HFFc6 (cell line): ENCODE results near the gene RTN4RL2. TPM values are rescaled to one million over a fixed set of nuclear protein-coding genes. Genes with fewer than 3 reads are reported as not detected.

ENCODE experiments used
- DNase-seq: peaks from one replicate; pipeline ENCODE4 v3.0.0-alpha.2; 2018
- H3K27ac Mint-ChIP-seq: 2 replicates; pipeline ENCODE4 v1.8.0; 2020; ENCODE audit warnings: mild to moderate bottlenecking, mixed read lengths
- H3K27me3 Mint-ChIP-seq: 2 replicates; pipeline ENCODE4 v1.8.0; 2021; ENCODE audit warnings: mild to moderate bottlenecking, moderate library complexity, mixed read lengths; ENCODE audit not compliant: insufficient read depth
- H3K36me3 Mint-ChIP-seq: 2 replicates; pipeline ENCODE4 v1.8.0; 2021; ENCODE audit warnings: low read depth, mixed read lengths
- H3K4me1 Mint-ChIP-seq: 2 replicates; pipeline ENCODE4 v1.8.0; 2020; ENCODE audit warnings: low read depth, mixed read lengths
- H3K4me3 Mint-ChIP-seq: 2 replicates; pipeline ENCODE4 v1.8.0; 2020; ENCODE audit warnings: mild to moderate bottlenecking, moderate library complexity, mixed read lengths
- H3K9me3 Mint-ChIP-seq: 2 replicates; pipeline ENCODE4 v1.8.0; 2020; ENCODE audit warnings: mild to moderate bottlenecking, mixed read lengths
- total RNA-seq, 6 experiments: library from RNA; stranded (reverse); fragmentation: NEBNext Ultra II Directional; extraction: Animal tissue kit (Norgen Biotek cat#: 25700); gene quantifications; 2 replicates in 1 of 6; 3 replicates in 5 of 6; pipeline ENCODE4 v1.2.3, GENCODE V29; 2021
- TF ChIP-seq, protein P1 (sequence below): fragments of 200-600 bp; sonication (generic); IDR thresholded peaks from 2 replicates; pipeline ENCODE4 v1.5.0; 2021; ENCODE audit warnings: antibody characterized with exemption, mild to moderate bottlenecking

RTN4RL2 gene
- total RNA-seq, 6 experiments from 2014 or later, result 0.09 to 0.66 (median 0.35) TPM

DNA sequence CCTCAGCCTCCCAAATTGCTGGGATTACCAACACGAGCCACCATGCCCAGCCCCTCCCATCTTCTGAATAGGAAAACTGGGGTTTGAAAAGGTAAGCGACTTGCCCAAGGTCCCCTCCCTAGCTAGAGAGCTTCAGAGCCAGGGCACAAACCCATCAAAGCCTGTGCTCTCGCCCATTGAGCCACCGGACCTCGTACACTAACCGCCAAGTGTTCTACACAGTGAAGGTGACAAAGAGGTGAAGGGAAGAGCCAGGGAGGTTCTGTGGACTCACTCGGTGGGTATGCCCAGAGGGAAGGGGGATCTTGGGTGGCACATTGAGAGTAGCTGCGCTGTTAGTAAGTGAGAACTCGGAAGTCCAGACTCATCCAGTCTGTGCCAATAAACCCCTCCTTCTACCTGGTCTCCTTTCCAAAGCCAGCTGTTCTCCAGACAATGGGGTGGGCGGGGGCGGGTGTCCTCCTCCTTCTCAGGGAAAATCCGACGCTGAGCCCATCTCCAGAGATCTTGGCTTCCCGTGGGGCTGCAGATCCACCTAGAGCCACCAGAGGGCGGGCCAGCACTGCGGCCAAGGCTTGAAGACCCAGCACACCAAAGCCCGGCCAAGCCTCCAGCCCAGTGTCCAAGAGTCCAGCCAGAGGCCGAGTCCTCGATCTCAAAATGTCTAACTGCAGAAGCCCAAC is 3.2 kb upstream of the RTN4RL2 start:
- Mint-ChIP-seq H3K9me3 (no peaks in the 10 kb centered on the region), H3K27me3 (peaks cover 50% of the 10 kb centered on the region), H3K36me3 (no peaks in the 10 kb centered on the region), H3K4me1 (peaks cover 29% of the 10 kb centered on the region), H3K27ac (no peak overlapping the region), H3K4me3 (peak overlapping the region; percentile 69)
- TF ChIP-seq, protein P1, sequence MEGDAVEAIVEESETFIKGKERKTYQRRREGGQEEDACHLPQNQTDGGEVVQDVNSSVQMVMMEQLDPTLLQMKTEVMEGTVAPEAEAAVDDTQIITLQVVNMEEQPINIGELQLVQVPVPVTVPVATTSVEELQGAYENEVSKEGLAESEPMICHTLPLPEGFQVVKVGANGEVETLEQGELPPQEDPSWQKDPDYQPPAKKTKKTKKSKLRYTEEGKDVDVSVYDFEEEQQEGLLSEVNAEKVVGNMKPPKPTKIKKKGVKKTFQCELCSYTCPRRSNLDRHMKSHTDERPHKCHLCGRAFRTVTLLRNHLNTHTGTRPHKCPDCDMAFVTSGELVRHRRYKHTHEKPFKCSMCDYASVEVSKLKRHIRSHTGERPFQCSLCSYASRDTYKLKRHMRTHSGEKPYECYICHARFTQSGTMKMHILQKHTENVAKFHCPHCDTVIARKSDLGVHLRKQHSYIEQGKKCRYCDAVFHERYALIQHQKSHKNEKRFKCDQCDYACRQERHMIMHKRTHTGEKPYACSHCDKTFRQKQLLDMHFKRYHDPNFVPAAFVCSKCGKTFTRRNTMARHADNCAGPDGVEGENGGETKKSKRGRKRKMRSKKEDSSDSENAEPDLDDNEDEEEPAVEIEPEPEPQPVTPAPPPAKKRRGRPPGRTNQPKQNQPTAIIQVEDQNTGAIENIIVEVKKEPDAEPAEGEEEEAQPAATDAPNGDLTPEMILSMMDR, result peak; percentile 98
- DNase-seq, result peak; percentile 74

DNA sequence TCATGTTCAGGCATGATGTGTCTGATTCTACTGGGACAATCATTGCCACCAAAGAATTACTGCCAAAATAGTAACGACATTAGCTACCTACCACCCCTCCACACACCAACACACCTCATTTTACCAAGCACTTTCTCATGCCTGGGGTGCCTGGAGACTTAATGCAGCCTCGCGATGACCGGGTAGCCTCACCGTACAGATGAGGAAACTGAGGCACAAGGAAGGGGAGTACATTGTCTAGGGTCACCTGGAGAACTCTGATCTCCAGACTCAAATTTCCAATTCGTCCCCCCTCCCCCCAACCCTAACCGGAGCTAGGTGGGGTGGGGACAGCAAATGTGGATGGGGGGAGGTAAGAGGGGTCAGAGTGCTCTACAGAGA is 2.7 kb upstream of the RTN4RL2 start:
- DNase-seq, result no peak
- Mint-ChIP-seq H3K36me3 (no peaks in the 10 kb centered on the region), H3K9me3 (no peaks in the 10 kb centered on the region), H3K4me1 (peaks cover 29% of the 10 kb centered on the region), H3K4me3 (peak overlapping the region; percentile 69), H3K27ac (no peak overlapping the region), H3K27me3 (peaks cover 54% of the 10 kb centered on the region)
- TF ChIP-seq, protein P1, result peak; percentile 34

DNA sequence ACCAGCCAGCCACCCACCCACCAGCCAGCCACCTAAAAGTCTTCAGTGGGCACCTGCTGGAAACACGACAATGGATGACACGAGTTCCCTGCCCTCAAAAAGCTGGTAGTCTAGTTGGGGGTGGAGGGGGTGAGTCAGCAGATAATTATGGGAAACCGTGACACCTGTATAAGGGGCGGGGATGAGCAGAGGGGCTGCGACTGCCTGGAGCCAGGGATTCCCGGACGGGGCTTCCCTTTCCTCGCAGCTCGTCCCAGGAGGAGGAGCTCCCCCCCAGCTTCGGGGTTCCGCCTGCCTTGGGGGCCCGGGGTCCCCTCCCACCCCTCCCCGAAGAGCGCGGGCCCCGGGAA is 2.3 kb upstream of the RTN4RL2 start:
- Mint-ChIP-seq H3K4me3 (no peak overlapping the region), H3K27me3 (peaks cover 54% of the 10 kb centered on the region), H3K4me1 (peaks cover 29% of the 10 kb centered on the region), H3K27ac (no peak overlapping the region), H3K9me3 (no peaks in the 10 kb centered on the region), H3K36me3 (no peaks in the 10 kb centered on the region)
- TF ChIP-seq, protein P1, result no peak
- no peak for DNase-seq

DNA sequence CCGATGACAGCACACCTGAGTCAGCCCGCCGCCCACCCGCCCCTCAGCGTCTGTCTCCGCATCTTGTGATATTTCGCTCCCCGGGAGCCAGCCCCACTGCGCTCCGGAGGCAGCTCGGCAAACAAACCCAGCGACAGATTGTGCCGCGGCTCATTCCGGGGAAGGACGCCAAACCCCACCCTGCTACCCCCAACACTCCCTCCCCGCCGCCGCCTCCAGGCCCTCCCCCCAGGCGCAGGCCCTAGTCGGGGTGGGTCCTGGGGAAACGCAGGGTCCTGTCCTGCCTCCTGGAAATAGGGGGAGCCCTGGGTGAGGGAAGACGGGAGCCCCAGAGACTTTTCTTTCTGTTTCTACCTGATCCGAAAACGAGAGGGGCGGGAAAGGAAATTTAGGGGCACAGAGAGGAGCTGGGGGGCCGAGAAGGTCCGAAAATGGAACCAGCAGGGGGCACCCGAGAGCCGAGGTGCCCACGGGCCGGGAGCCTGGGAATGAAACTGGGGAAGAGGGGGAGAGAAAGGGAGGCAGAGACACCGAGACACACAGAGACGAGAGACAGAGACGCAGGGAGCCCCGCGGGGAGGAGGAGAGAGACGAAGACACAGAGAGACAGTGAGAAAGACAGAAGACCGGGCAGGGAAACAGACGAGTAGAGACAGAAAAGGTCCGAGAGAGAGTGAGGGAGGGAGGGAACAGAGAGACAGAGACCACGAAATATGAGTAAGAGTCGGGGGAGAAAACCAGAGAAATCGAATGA is 1.7 kb upstream of the RTN4RL2 start:
- Mint-ChIP-seq H3K9me3 (no peaks in the 10 kb centered on the region), H3K27me3 (peaks cover 51% of the 10 kb centered on the region), H3K27ac (no peak overlapping the region), H3K4me1 (peaks cover 29% of the 10 kb centered on the region), H3K36me3 (no peaks in the 10 kb centered on the region), H3K4me3 (peak overlapping the region; percentile 85)
- DNase-seq, result no peak
- TF ChIP-seq, protein P1, result peak; percentile 92

DNA sequence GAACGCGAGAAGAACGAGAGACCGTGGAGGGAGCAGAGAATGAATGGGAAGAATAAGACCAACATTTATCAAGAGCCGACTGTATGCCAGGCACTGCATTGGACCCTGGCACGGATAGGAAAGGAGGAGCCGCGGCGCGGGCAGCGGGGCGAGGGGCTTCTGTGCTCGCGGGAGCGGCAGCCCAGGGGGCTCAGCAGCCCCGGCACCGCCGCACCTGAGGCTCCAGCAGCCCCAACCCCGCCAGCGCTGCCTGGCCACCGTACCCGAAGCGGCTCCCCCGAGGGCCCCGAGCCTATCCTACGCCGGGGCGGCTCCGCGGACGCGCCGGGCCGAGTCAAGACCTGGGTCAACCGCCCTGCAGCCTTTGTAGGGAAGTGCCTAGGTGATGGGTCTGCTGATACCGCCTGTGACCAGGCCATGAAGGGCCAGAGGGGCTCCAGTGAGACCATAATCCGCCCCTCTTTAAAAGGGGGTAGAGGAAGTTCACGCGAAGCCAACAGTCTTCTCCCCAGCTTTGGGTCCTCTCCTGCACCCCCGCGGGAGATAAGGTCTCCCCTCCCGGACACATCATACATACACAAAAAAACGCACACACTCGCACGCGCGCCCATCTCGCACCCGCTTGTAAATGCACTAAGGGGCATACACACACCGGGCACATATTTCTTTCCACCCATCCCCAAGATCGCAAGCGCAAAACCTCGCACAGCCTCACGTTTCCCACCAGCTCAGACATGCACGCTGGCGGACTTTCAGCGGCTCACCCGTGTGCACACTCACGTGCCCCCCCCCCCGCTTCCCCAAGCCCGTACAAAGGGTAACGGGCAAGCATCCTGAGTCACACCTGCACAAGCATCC is 935 bp upstream of the RTN4RL2 start:
- Mint-ChIP-seq H3K27me3 (peaks cover 51% of the 10 kb centered on the region), H3K4me1 (peaks cover 29% of the 10 kb centered on the region), H3K36me3 (no peaks in the 10 kb centered on the region), H3K4me3 (peak overlapping the region; percentile 85), H3K9me3 (no peaks in the 10 kb centered on the region), H3K27ac (no peak overlapping the region)
- no peak for DNase-seq
- TF ChIP-seq, protein P1, result no peak
